ENCODE data around the gene SNF8.

The SNF8 gene

GRCh38 chr17:48989100-48989499 is 44.5 kb upstream of the SNF8 start:
- H3K27me3 ChIP-seq (replicated peaks; ENCODE audit: control insufficient read depth, insufficient read depth, low read length): peaks cover 3% of the 10 kb centered on the region; the same call in 1 of the 2 replicates
- no peak overlapping the region for H3K4me3 ChIP-seq (replicated peaks; ENCODE audit: low read depth, low read length)
- no peak for TF ChIP-seq CTCF (IDR thresholded peaks at IDR 0.05; ENCODE audit: insufficient read depth, low read length, poor library complexity, severe bottlenecking)
- DNase-seq (ENCODE audit: extremely low read depth, insufficient read length): no peak
- no peaks in the 10 kb centered on the region for H3K36me3 ChIP-seq (ENCODE audit: control insufficient read depth, insufficient read depth, low read length)

- peaks cover 3% of the 10 kb centered on the region; the same call in 1 of the 2 replicates for H3K27me3 ChIP-seq (replicated peaks; ENCODE audit: control insufficient read depth, insufficient read depth, low read length)
- TF ChIP-seq CTCF (IDR thresholded peaks at IDR 0.05; ENCODE audit: insufficient read depth, low read length, poor library complexity, severe bottlenecking): no peak
- no peak for DNase-seq (ENCODE audit: extremely low read depth, insufficient read length)
- H3K4me3 ChIP-seq (replicated peaks; ENCODE audit: low read depth, low read length): no peak overlapping the region
- no peaks in the 10 kb centered on the region for H3K36me3 ChIP-seq (ENCODE audit: control insufficient read depth, insufficient read depth, low read length)
These were observed 41.0 kb upstream of the SNF8 start for GRCh38 chr17:48985436-48986245.

GRCh38 chr17:48981927-48982539 is 37.4 kb upstream of the SNF8 start:
- DNase-seq (ENCODE audit: extremely low read depth, insufficient read length): no peak
- Histone ChIP-seq H3K27me3 (replicated peaks; ENCODE audit: control insufficient read depth, insufficient read depth, low read length) (no peaks in the 10 kb centered on the region; the same call in 1 of the 2 replicates), H3K36me3 (ENCODE audit: control insufficient read depth, insufficient read depth, low read length) (no peaks in the 10 kb centered on the region), H3K4me3 (replicated peaks; ENCODE audit: low read depth, low read length) (no peak overlapping the region)
- no peak for TF ChIP-seq CTCF (IDR thresholded peaks at IDR 0.05; ENCODE audit: insufficient read depth, low read length, poor library complexity, severe bottlenecking)

GRCh38 chr17:48973806-48974205 is 29.2 kb upstream of the SNF8 start:
- DNase-seq (ENCODE audit: extremely low read depth, insufficient read length): no peak
- Histone ChIP-seq H3K4me3 (replicated peaks; ENCODE audit: low read depth, low read length) (no peak overlapping the region), H3K27me3 (replicated peaks; ENCODE audit: control insufficient read depth, insufficient read depth, low read length) (no peaks in the 10 kb centered on the region; the same call in 1 of the 2 replicates), H3K36me3 (ENCODE audit: control insufficient read depth, insufficient read depth, low read length) (no peaks in the 10 kb centered on the region)
- no peak for TF ChIP-seq CTCF (IDR thresholded peaks at IDR 0.05; ENCODE audit: insufficient read depth, low read length, poor library complexity, severe bottlenecking)

DNA sequence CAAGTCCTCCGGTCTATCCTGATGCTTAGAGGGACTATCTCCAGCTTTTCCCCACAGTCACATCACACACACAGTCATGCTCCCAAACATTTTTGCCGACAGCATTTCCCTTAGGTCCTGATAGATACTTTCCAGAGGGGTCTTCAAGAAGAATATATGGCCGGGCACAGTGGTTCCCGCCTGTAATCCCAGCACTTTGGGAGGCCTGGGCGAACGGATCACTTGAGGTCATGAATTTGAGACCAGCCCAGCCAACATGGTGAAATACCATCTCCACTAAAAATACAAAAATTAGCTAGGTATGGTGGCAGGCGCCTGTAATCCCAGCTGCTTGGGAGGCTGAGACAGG is 28.1 kb upstream of the SNF8 start:
- Histone ChIP-seq H3K36me3 (ENCODE audit: control insufficient read depth, insufficient read depth, low read length) (no peaks in the 10 kb centered on the region), H3K27me3 (replicated peaks; ENCODE audit: control insufficient read depth, insufficient read depth, low read length) (no peaks in the 10 kb centered on the region; the same call in 1 of the 2 replicates), H3K4me3 (replicated peaks; ENCODE audit: low read depth, low read length) (no peak overlapping the region)
- DNase-seq (ENCODE audit: extremely low read depth, insufficient read length): no peak
- TF ChIP-seq CTCF (IDR thresholded peaks at IDR 0.05; ENCODE audit: insufficient read depth, low read length, poor library complexity, severe bottlenecking): no peak

Data from GM06990 (cell line).